ENCODE measurements around the gene NDUFS2.
A peak's percentile ranks its signal among the peaks of the same experiment; 100 is the strongest.

The NDUFS2 gene

DNA sequence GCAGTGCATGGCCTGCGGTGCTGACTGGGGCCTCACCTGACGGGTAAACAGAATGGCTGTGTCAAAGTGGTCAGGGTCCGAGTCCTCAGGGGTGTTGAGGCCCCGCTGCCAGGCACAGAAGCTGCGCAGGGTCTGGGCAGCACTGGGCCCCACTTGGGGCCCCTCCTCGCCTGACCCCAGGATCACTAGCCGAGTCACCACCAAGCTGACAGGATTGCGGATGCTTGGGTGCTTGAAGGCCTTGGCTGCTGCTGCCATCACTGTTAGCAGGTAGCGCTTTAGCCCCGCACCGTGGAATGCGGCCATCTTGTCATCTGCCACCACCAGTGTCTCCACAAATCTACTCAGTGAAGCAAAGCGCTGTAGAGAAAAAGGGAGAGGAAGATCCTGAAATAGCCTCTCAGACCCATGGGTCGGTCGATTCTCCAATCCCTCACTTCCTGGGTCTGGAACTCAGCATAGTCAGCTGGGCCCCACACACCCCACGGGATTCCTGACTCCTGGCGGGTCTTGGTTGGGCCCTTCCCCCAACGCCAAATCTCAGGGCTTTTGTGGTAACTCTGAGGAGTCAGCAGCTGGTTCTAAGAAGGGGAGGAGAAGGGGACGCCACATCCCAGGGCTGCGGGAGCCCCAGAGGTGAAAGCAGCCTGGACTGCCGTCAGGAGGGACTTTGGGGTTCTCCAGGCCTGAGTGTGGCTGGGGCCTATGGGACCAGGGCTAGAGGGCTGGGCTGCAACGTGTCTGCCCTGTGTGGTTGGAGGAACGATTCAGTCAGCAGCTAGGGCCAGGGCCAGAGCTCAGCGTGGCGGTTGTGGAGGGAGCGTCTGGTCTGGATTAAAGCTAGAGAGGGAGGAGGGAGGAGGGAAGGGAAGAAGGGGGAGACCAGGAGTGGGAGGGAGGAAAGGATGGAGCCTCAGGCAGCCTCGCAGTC is 5.4 kb upstream of the NDUFS2 start:
- no peak for DNase-seq

DNA sequence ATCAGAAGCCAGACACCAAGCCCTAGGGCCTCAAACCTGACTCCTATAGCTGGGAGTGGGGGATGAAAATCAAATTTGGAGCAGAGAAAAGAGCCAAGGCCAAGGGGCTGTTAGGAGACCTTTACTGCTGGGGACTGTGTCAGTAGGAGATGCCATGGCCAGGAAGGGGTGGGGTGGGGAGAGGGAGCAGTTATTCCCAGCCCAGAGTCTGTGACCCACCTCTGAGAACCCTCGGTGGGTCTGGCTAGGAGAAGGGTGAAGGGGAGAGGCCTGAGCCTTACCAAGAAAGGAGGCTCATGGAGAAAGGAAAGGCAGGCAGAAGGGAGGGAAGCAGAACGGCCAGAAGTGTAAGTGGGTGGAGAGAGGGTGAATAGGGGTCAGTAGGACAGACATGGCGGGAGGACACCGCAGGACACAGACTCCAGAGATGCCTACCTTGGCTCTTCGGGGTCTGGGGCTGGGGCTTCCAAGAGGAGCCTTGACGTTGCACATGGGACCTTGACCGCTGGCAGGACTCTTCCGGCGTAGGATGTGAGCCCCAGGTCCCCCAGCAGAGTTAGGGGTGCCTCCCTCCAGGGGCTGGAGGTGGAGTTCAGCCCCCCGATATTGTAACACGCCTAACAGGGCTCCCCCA is 4.5 kb upstream of the NDUFS2 start:
- DNase-seq: no peak

DNA sequence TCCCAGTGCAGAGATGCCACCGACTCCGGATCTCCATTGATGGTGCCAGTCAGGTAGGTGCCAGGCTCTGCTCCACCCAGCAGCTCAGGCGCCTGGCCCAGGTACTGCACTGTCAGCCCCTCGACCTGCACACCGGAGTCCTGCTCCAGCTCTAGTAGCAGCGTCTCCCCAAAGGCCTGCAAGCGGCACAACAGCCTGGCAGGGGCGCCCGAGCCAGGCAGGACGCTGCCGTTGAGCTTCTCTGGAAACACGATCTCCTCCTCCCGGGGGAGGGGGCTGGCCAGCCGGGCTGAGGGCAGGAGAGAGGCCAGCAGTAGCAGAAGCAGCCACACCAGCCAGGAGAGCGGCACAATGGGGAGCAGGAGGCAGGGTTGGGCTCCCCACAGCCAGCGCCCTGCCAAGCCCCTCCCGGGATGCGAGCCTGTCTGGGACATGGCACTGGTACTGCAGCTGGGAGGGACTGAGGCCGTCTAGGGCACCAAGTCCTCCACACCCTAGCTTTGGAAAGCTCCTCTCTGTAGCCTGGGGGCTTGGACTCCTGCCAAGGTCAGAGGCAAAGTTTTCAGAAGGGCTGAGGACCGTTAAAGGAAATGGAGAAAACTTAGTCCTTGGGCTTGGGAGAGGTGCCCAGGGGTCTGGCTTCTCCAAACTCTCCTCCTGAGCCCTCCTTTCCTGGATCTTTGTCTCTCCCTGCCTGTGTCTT is 3.8 kb upstream of the NDUFS2 start:
- DNase-seq: no peak

- no peak for DNase-seq
Observed at GRCh38 chr1:161198897-161199431, 3.2 kb upstream of the NDUFS2 start, which contains the start of gene ADAMTS4. Gene ADAMTS4 (minus strand): TSS chr1:161199054. CDS start chr1:161198627, 427 bp downstream.

GRCh38 chr1:161199506-161200139 is 2.5 kb upstream of the NDUFS2 start:
- DNase-seq: no peak

DNA sequence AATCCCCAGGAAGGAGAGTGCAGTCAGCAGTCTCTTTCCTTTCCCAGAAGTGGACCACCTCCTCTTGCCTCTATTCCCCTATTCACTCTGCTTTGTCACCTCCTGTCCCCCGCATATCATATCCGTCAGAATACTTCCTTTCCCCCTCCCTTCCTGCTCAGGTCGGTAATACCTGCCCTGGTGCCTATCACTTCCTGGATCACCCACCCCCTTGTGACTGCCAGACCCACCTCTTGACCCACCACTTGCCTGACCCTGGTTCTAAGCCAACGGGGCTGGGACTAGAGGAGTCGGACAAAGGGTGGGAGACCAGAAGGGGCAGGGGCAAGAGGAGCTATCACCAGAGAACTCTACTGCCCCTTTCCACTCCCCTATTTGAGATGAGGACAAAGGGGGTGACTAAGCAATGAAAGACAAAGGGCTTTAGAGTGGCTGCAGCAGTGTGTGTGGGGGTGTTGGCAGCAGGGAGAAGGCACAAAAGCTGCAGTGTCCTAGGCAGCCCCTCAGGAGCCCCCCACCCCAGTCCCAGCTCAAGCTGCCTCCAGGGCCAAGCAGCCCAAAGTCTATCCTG is 1.7 kb upstream of the NDUFS2 start:
- DNase-seq: no peak

DNA sequence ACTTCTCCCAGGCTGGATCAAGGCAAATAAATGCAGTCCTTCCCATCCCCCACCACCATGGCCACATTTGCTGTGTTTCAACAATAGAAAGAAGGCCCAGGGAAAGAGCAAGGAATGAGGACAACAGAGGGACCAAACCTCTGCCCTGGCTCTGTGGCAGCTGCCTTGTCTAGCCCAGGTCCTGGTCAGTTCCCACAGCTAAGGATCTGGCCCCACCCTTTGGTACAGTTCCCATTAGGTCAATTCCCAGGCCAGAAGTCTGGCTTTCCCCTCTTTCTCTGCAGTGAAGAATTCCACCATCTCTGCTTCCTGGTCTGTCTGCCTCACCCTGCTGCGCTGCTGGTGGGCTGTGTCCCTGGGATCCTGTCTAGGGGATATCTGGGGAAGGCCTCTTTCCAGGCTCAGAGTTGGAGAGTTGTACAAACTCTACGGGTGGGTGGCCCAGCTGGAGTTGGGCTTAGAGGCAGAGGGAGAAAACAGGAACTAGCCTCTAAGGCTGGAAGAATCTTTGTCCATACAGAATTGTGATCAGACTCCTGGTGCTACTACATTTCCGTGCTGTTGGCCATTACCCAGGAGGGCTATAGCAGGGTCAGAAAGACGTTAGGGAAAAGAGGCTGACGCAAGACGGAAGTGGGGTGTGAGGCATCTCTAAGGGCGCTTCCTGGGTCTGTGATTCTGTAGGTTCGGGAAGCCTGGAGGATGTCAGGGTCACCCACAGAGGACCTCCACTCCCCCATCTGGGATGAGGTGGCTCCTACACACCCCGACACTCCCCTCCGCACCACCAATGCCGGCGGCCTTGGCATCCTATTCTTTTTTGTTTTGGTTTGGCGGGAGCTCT is 953 bp upstream of the NDUFS2 start:
- DNase-seq: no peak

- DNase-seq: no peak
Observed at GRCh38 chr1:161206411-161207140, 4.4 kb downstream of the NDUFS2 start.

GRCh38 chr1:161207173-161207572 is 5.0 kb downstream of the NDUFS2 start:
- DNase-seq: no peak

DNA sequence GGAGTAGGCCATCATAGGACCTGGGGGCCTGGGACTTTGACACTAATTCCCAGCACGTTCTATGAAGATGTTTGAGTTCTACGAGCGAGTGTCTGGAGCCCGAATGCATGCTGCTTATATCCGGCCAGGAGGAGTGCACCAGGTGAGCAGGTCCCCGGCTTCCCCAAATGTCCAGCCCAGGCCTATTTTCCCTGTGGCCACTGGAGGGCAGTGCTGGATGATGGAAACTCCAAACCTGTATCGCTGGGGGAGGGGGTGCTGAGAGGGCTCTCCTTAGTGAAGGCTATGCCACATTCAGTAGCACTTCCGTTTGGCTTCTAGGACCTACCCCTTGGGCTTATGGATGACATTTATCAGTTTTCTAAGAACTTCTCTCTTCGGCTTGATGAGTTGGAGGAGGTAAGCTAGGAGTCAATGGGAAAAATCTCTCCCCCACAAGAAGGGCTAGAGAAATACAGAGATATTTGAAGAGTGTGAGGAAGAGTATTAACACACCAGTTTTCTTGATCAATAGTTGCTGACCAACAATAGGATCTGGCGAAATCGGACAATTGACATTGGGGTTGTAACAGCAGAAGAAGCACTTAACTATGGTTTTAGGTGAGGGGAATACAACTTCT is 7.7 kb downstream of the NDUFS2 start:
- DNase-seq: peak; percentile 72

DNA sequence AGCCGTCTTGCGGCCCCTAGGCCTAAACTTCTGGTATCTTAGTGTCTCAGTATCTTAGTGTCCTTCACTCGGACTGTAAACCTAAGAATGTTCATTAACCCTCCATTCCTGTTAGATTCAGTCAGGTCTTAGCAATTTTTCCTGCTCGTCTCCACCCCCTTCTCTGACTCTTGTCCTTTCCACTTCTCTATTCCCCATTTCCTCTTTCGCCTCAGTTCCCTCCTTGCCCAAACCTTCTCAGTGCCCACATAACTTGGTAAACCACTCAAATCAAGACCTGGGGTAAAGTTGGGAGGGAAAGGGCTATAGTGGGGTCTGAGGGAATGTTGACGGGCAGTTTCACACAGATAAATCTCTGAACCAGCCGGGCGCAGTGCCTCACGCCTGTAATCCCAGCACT is 12.2 kb downstream of the NDUFS2 start:
- no peak for DNase-seq

- no peak for DNase-seq
Observed at GRCh38 chr1:161215076-161215475, 12.9 kb downstream of the NDUFS2 start, which contains the start of gene FCER1G. Gene FCER1G (plus strand): TSS chr1:161215295. CDS start chr1:161215322, 27 bp downstream.

- DNase-seq: no peak
Observed at GRCh38 chr1:161216945-161217712, 15.0 kb downstream of the NDUFS2 start.

- DNase-seq: no peak
Observed at GRCh38 chr1:161217831-161218230, 15.7 kb downstream of the NDUFS2 start.

DNA sequence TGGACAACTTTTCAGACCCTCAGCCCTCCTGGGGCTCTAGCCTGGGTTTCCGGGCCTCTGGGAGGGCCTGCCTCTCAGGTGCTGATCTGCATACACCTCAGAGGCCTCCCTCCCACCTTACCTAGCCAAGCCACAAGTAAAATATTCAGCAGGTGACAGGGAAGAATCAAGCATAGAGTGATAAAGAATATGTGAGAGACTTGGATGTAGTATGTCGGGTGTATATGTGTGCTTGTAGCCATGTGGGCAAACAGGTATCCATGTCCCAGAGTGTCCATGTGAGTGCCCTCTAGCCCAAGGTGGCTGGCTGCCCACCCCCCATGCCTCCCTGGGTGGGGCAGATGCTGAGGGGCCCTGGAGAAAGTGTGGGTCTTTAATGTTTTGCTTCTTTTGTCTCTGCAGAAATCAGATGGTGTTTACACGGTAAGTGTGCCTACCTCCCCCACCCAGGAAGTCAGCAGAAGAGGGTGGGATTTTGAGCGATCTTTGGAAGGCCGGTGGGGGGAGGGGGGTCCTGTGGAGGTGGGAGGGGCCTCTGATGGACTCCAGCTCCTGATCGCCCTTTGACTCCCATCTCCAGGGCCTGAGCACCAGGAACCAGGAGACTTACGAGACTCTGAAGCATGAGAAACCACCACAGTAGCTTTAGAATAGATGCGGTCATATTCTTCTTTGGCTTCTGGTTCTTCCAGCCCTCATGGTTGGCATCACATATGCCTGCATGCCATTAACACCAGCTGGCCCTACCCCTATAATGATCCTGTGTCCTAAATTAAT is 16.3 kb downstream of the NDUFS2 start:
- no peak for DNase-seq

GRCh38 chr1:161219078-161219892 is 17.1 kb downstream of the NDUFS2 start:
- DNase-seq: no peak

DNA sequence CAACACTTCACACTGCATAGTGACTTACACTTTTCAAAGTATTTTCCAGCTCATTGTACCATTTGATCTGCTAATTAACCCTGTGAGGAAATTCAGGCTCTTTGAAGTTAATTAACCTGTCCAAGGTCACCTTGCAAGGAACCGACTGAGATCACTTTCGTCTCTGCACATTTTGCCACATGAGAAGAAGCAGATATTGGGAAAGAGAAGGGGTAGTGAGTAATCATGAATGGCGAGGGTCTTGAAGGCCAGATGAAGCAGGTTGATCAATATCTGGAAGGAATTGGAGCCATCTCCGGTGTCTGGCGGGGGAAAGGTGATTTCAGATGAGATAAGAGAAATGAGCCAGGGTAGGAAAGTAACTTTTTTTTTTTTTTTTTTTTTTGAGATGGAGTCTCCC is 17.8 kb downstream of the NDUFS2 start:
- no peak for DNase-seq
